IMR-90 (cell line): Measurements from ENCODE around the gene ARHGEF10L. TPM values are rescaled to one million over a fixed set of nuclear protein-coding genes. Genes with fewer than 3 reads are reported as not detected.

Experiments used
- ATAC-seq: fragments of 200-7000 bp; cut with Tn5 transposase; 2 replicates; pipeline ENCODE4 v1.9.1; 2020; ENCODE audit warnings: low read depth, mild to moderate bottlenecking, moderate library complexity
- BruUV-seq: library from RNA; stranded (reverse); fragments of 400-500 nt; replicated peaks from 2 replicates; lab custom pipeline; 2021; lab: Mats Ljungman, UMichigan
- CTCF ChIA-PET: fragments of 300-600 bp; formaldehyde crosslinking; extraction: SDS; loops from one replicate; lab custom pipeline; 2021; ENCODE audit warnings: antibody characterized with exemption; lab: Yijun Ruan, JAX
- POLR2A ChIA-PET: fragments of 300-600 bp; sonication (Branson Sonifier 250); formaldehyde crosslinking; loops from one replicate; lab custom pipeline; 2022; ENCODE audit warnings: antibody characterized with exemption; ENCODE audit not compliant: unreplicated experiment; lab: Charles Lee
- DNase-seq: peaks from one replicate; pipeline ENCODE4 v3.0.0; 2013
- H2AFZ ChIP-seq: replicated peaks from 2 replicates; pipeline ENCODE3; 2013; ENCODE audit warnings: low read length, mild to moderate bottlenecking; ENCODE audit not compliant: poor library complexity
- H2AK5ac ChIP-seq: 2 replicates; pipeline ENCODE4 v1.6.1; 2013; ENCODE audit warnings: low read depth, low read length, inconsistent platforms
- H2AK9ac ChIP-seq: replicated peaks from 2 replicates; pipeline ENCODE3; 2013; ENCODE audit warnings: mild to moderate bottlenecking, low read depth, low read length, moderate library complexity; ENCODE audit not compliant: poor library complexity
- H2BK120ac ChIP-seq: 2 replicates; pipeline ENCODE4 v1.6.1; 2013; ENCODE audit warnings: low read depth, low read length, inconsistent platforms
- H2BK15ac ChIP-seq: 3 replicates; pipeline ENCODE4 v1.6.1; 2013; ENCODE audit warnings: low read depth, low read length, inconsistent platforms
- H2BK20ac ChIP-seq: 2 replicates; pipeline ENCODE4 v1.6.1; 2013; ENCODE audit warnings: low read depth, mild to moderate bottlenecking, inconsistent platforms, low read length, moderate library complexity
- H2BK5ac ChIP-seq: 2 replicates; pipeline ENCODE4 v1.6.1; 2013; ENCODE audit warnings: mild to moderate bottlenecking, low read depth, low read length, inconsistent platforms; ENCODE audit not compliant: poor library complexity, severe bottlenecking
- H3K14ac ChIP-seq: replicated peaks from 2 replicates; pipeline ENCODE4 v1.6.1; 2013; ENCODE audit warnings: low read depth, low read length, inconsistent platforms
- H3K18ac ChIP-seq: 2 replicates; pipeline ENCODE4 v1.6.1; 2013; ENCODE audit warnings: low read depth, low read length, control low read depth
- H3K23ac ChIP-seq: 2 replicates; pipeline ENCODE4 v1.6.1; 2013; ENCODE audit warnings: low read depth, low read length, inconsistent platforms
- H3K27ac ChIP-seq: 2 replicates; pipeline ENCODE4 v1.5.1; 2013; ENCODE audit warnings: mild to moderate bottlenecking, control low read depth, low read length; ENCODE audit not compliant: insufficient read depth
- H3K27me3 ChIP-seq: 2 replicates; pipeline ENCODE4 v1.6.1; 2013; ENCODE audit warnings: low read length; ENCODE audit not compliant: control insufficient read depth, insufficient read depth
- H3K36me3 ChIP-seq: 2 replicates; pipeline ENCODE4 v1.6.1; 2013; ENCODE audit warnings: low read length, mixed read lengths; ENCODE audit not compliant: control insufficient read depth, insufficient read depth
- H3K4ac ChIP-seq: 2 replicates; pipeline ENCODE4 v1.6.1; 2013; ENCODE audit warnings: low read depth, low read length, inconsistent platforms
- H3K4me1 ChIP-seq: 2 replicates; pipeline ENCODE4 v1.6.1; 2013; ENCODE audit warnings: low read length, mixed read lengths; ENCODE audit not compliant: control insufficient read depth, insufficient read depth
- H3K4me2 ChIP-seq: 2 replicates; pipeline ENCODE4 v1.6.1; 2013; ENCODE audit warnings: low read depth, mild to moderate bottlenecking, control low read depth, low read length, moderate library complexity
- H3K4me3 ChIP-seq: 2 replicates; pipeline ENCODE4 v1.5.1; 2013; ENCODE audit warnings: low read depth, mild to moderate bottlenecking, control low read depth, low read length, moderate library complexity; ENCODE audit not compliant: insufficient read depth
- H3K56ac ChIP-seq: 2 replicates; pipeline ENCODE4 v1.6.1; 2013; ENCODE audit warnings: low read length, inconsistent platforms; ENCODE audit not compliant: insufficient read depth; ENCODE audit errors: extremely low read depth
- H3K79me1 ChIP-seq, 2 experiments: 2 replicates each; pipeline ENCODE4 v1.6.1; 2013; ENCODE audit warnings: low read length in 2 of 2, inconsistent platforms in 1 of 2, low read depth in 1 of 2
- H3K9ac ChIP-seq: 2 replicates; pipeline ENCODE4 v1.6.1; 2013; ENCODE audit warnings: low read depth, low read length, control low read depth
- H3K9me1 ChIP-seq: 2 replicates; pipeline ENCODE4 v1.6.1; 2013; ENCODE audit warnings: low read length, inconsistent platforms; ENCODE audit not compliant: insufficient read depth
- H3K9me3 ChIP-seq: 2 replicates; pipeline ENCODE4 v1.6.1; 2013; ENCODE audit warnings: low read length; ENCODE audit not compliant: control insufficient read depth, insufficient read depth
- H4K20me1 ChIP-seq: 2 replicates; pipeline ENCODE4 v1.6.1; 2013; ENCODE audit warnings: low read length, inconsistent platforms; ENCODE audit not compliant: insufficient read depth
- H4K5ac ChIP-seq: 2 replicates; pipeline ENCODE4 v1.6.1; 2013; ENCODE audit warnings: mild to moderate bottlenecking, low read depth, low read length, control low read depth
- H4K8ac ChIP-seq, 2 experiments: 2 replicates each; pipeline ENCODE4 v1.6.1; 2013; ENCODE audit warnings: low read depth in 2 of 2, low read length in 2 of 2, control low read depth in 1 of 2, inconsistent platforms in 1 of 2
- H4K91ac ChIP-seq: 2 replicates; pipeline ENCODE4 v1.6.1; 2013; ENCODE audit warnings: low read depth, low read length, inconsistent platforms; ENCODE audit not compliant: insufficient read depth
- BHLHE40 ChIP-seq: fragments of 150-350 bp; IDR thresholded peaks from 2 replicates; pipeline ENCODE4 v1.6.1; 2016; ENCODE audit warnings: mild to moderate bottlenecking, low read depth, low read length
- CEBPB ChIP-seq: IDR thresholded peaks from 2 replicates; pipeline ENCODE4 v1.6.1; 2012; ENCODE audit warnings: low read depth, low read length, improper control_type of control experiment
- CHD1 ChIP-seq: IDR thresholded peaks from 2 replicates; pipeline ENCODE4 v1.6.1; 2012; ENCODE audit warnings: low read depth, low read length, improper control_type of control experiment
- CTCF ChIP-seq: conservative IDR thresholded peaks from 2 replicates; pipeline ENCODE4 v1.5.1; 2012; ENCODE audit warnings: mild to moderate bottlenecking, low read depth, low read length, improper control_type of control experiment
- FOS ChIP-seq: fragments of 150-350 bp; IDR thresholded peaks from 2 replicates; pipeline ENCODE4 v1.6.1; 2016; ENCODE audit warnings: low read depth, low read length
- MAFK ChIP-seq: IDR thresholded peaks from 2 replicates; pipeline ENCODE4 v1.6.1; 2012; ENCODE audit warnings: low read depth, low read length, improper control_type of control experiment
- MAZ ChIP-seq: IDR thresholded peaks from 2 replicates; pipeline ENCODE4 v1.6.1; 2012; ENCODE audit warnings: low read depth, mild to moderate bottlenecking, low read length, improper control_type of control experiment, moderate library complexity, borderline replicate concordance
- MXI1 ChIP-seq: IDR thresholded peaks from 2 replicates; pipeline ENCODE4 v1.6.1; 2012; ENCODE audit warnings: low read depth, mild to moderate bottlenecking, low read length, moderate library complexity, borderline replicate concordance
- NFE2L2 ChIP-seq: fragments of 150-350 bp; IDR thresholded peaks from 2 replicates; pipeline ENCODE4 v1.6.1; 2016; ENCODE audit warnings: low read depth, mild to moderate bottlenecking, low read length
- POLR2A ChIP-seq: IDR thresholded peaks from 2 replicates; pipeline ENCODE4 v1.6.1; 2012; ENCODE audit warnings: mild to moderate bottlenecking, low read depth, low read length
- RAD21 ChIP-seq: IDR thresholded peaks from 2 replicates; pipeline ENCODE4 v1.6.1; 2012; ENCODE audit warnings: low read length, improper control_type of control experiment
- RCOR1 ChIP-seq: IDR thresholded peaks from 2 replicates; pipeline ENCODE4 v1.6.1; 2012; ENCODE audit warnings: mild to moderate bottlenecking, low read length, improper control_type of control experiment; ENCODE audit not compliant: insufficient replicate concordance
- RFX5 ChIP-seq: IDR thresholded peaks from 2 replicates; pipeline ENCODE4 v1.8.0; 2012; ENCODE audit warnings: low read depth, mild to moderate bottlenecking, low read length, moderate library complexity
- SMC3 ChIP-seq: fragments of 150-350 bp; IDR thresholded peaks from 2 replicates; pipeline ENCODE4 v1.6.1; 2016; ENCODE audit warnings: low read depth, mild to moderate bottlenecking, antibody characterized with exemption, low read length, moderate library complexity
- WGBS, 2 experiments: methylation state at CpG; one replicate each; pipeline versions ENCODE4 v1.1.5 to v1.1.7; 2013; ENCODE audit warnings: missing lambda C conversion rate in 2 of 2; ENCODE audit not compliant: insufficient read length in 1 of 2; ENCODE audit errors: extremely low coverage in 2 of 2; 5-methylcytosine and 5-hydroxymethylcytosine counted together
- dilution Hi-C: fragments of 300-500 bp; cut with HindIII; formaldehyde crosslinking; loops from one replicate; pipeline ENCODE4 v1.14.3; 2018; ENCODE audit warnings: low sequenced_read_pairs; ENCODE audit not compliant: unreplicated experiment
- in situ Hi-C: fragments of 300-500 bp; cut with MboI; formaldehyde crosslinking; loops from 3 replicates; pipeline ENCODE4 v1.14.3; 2019; ENCODE audit warnings: low sequenced_read_pairs, inconsistent platforms, mixed read lengths
- intact Hi-C: fragments of 100-400 bp; cut with micrococcal nuclease; formaldehyde crosslinking; loops from 2 replicates; pipeline ENCODE4 v1.10.0; 2022
- polyA plus RNA-seq, 3 experiments: library from polyadenylated mRNA; depleted of rRNA; stranded (reverse); fragments of >200 nt; gene quantifications; 2 replicates each; pipeline ENCODE4 v1.2.3, GENCODE V29; 2012; ENCODE audit warnings: low replicate concordance in 1 of 3
- total RNA-seq: library from RNA; depleted of rRNA; stranded (reverse); fragments of >200 nt; gene quantifications from 2 replicates; pipeline ENCODE4 v1.2.3, GENCODE V29; 2012
- TF ChIP-seq, protein P1 (sequence below): fragments of 150-350 bp; IDR thresholded peaks from 2 replicates; pipeline ENCODE4 v1.6.1; 2016; ENCODE audit warnings: low read depth, mild to moderate bottlenecking, low read length, moderate library complexity, borderline replicate concordance

Gene ARHGEF10L
- total and polyA plus RNA-seq, 2 of the 4 experiments (the other 2 are of a cell fraction) = 4.8 to 12.4 TPM

GRCh38 chr1:17709981-17710380 lies 170.5 kb downstream of the ARHGEF10L start:
- POLR2A ChIA-PET = no interaction called here
- H2BK20ac ChIP-seq = no peak overlapping the region
- ATAC-seq (no peak), DNase-seq (no peak)
- WGBS, 2 experiments = 74% methylated on average over 2 of the region's 3 CpGs; no CpG with 5 or more reads in 1 of the 2 experiments
- CTCF ChIA-PET = no interaction called here
- H3K4me3 ChIP-seq = no peak overlapping the region
- H3K4me2 ChIP-seq = no peak overlapping the region
- no peak overlapping the region for H3K23ac ChIP-seq
- H3K4me1 ChIP-seq = no peaks in the 10 kb centered on the region
- H3K14ac ChIP-seq = no peak overlapping the region
- peaks cover 2% of the 10 kb centered on the region for H3K9me3 ChIP-seq
- intact Hi-C loops (no loop called here), in situ Hi-C loops (no loop called here), dilution Hi-C loops (no loop called here)
- BruUV-seq = no TSS peak
- TF ChIP-seq CHD1 (no peak), SMC3 (no peak), RCOR1 (no peak), FOS (no peak), CEBPB (no peak), RAD21 (no peak), NFE2L2 (no peak), CTCF (no peak), BHLHE40 (no peak), MAFK (no peak), RFX5 (no peak), POLR2A (no peak), MAZ (no peak), MXI1 (no peak)
- TF ChIP-seq, protein P1, sequence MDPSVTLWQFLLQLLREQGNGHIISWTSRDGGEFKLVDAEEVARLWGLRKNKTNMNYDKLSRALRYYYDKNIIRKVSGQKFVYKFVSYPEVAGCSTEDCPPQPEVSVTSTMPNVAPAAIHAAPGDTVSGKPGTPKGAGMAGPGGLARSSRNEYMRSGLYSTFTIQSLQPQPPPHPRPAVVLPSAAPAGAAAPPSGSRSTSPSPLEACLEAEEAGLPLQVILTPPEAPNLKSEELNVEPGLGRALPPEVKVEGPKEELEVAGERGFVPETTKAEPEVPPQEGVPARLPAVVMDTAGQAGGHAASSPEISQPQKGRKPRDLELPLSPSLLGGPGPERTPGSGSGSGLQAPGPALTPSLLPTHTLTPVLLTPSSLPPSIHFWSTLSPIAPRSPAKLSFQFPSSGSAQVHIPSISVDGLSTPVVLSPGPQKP = no peak
- no peak overlapping the region for H3K4ac ChIP-seq
- H2BK120ac ChIP-seq = no peak overlapping the region
- H3K79me1 ChIP-seq = no peaks in the 10 kb centered on the region
- no peak overlapping the region for H3K56ac ChIP-seq
- H4K20me1 ChIP-seq = no peaks in the 10 kb centered on the region
- no peaks in the 10 kb centered on the region for H3K36me3 ChIP-seq
- no peak overlapping the region for H4K5ac ChIP-seq
- H2AFZ ChIP-seq = no peak overlapping the region
- H3K27ac ChIP-seq = no peak overlapping the region
- H3K27me3 ChIP-seq = peaks cover 13% of the 10 kb centered on the region
- H2BK5ac ChIP-seq = no peak overlapping the region
- H4K8ac ChIP-seq = no peak overlapping the region
- H3K9me1 ChIP-seq = no peaks in the 10 kb centered on the region
- H2AK5ac ChIP-seq = no peak overlapping the region
- no peak overlapping the region for H3K18ac ChIP-seq
- H2AK9ac ChIP-seq = no peak overlapping the region
- H4K91ac ChIP-seq = no peak overlapping the region
- no peak overlapping the region for H3K9ac ChIP-seq
- H2BK15ac ChIP-seq = no peak overlapping the region
